HepG2 (cell line): Measurements from ENCODE around the gene HTRA3. TPM values are rescaled to one million over a fixed set of nuclear protein-coding genes. Genes with fewer than 3 reads are reported as not detected.

Source experiments
- ATAC-seq: fragments of 200-7000 bp; cut with Tn5 transposase; 3 replicates; pipeline ENCODE4 v1.9.1; 2020; ENCODE audit warnings: mild to moderate bottlenecking, moderate library complexity
- BruUV-seq: library from RNA; stranded (reverse); fragments of 400-500 nt; replicated peaks from 2 replicates; lab custom pipeline; 2021; lab: Mats Ljungman, UMichigan
- CTCF ChIA-PET: fragments of 300-600 bp; formaldehyde crosslinking; extraction: SDS; loops from one replicate; lab custom pipeline; 2021; ENCODE audit warnings: low total read pairs, inconsistent platforms, low intra/inter-chr PET ratio; lab: Yijun Ruan, JAX
- POLR2A ChIA-PET: fragments of 350-600 bp; sonication (Branson Sonifier 250); formaldehyde crosslinking; loops from one replicate; lab custom pipeline; 2020; ENCODE audit warnings: antibody characterized with exemption, inconsistent platforms; lab: Yijun Ruan, JAX
- DNase-seq: peaks from one replicate; pipeline ENCODE4 v3.0.0-alpha.2; 2015; ENCODE audit warnings: low spot score
- FAIRE-seq: peaks from 3 replicates; lab custom pipeline; 2011; peaks lifted over from hg19 to GRCh38; lab: Jason Lieb, UNC
- H2AFZ ChIP-seq: one replicate; pipeline ENCODE4 v1.6.1; 2011; ENCODE audit warnings: low read length, inconsistent platforms
- H3K27ac ChIP-seq: fragments of 300-600 bp; 3 replicates; pipeline ENCODE4 v1.8.0; 2011; ENCODE audit warnings: mixed run types, mild to moderate bottlenecking, mixed read lengths, low read length, inconsistent platforms; ENCODE audit not compliant: insufficient read depth; ENCODE audit errors: extremely low read length
- H3K27me3 ChIP-seq, 2 experiments: fragments of 200-600 bp in 1 of 2; 2 replicates in 1 of 2; 3 replicates in 1 of 2; pipeline versions ENCODE4 v1.6.0 to v1.8.0; 2011; ENCODE audit warnings: low read length in 2 of 2, mild to moderate bottlenecking in 2 of 2, moderate library complexity in 2 of 2, inconsistent platforms in 1 of 2; ENCODE audit not compliant: insufficient read depth in 2 of 2, control insufficient read depth in 1 of 2
- H3K36me3 ChIP-seq, 2 experiments: fragments of 200-600 bp in 1 of 2; replicated peaks in 1 of 2; 2 replicates in 1 of 2; 3 replicates in 1 of 2; pipeline versions ENCODE4 v1.5.1 to v1.8.0; 2011; ENCODE audit warnings: low read length in 2 of 2, inconsistent platforms in 1 of 2; ENCODE audit not compliant: insufficient read depth in 2 of 2, control insufficient read depth in 1 of 2
- H3K4me1 ChIP-seq: 2 replicates; pipeline ENCODE4 v1.5.1; 2012; ENCODE audit warnings: low read length, inconsistent platforms; ENCODE audit not compliant: insufficient read depth
- H3K4me2 ChIP-seq: 2 replicates; pipeline ENCODE4 v1.6.0; 2011; ENCODE audit warnings: low read depth, low read length, inconsistent platforms
- H3K4me3 ChIP-seq, 3 experiments: fragments of 200-600 bp in 1 of 3; sonication (generic), shearing (Covaris generic) in 1 of 3; replicated peaks in 1 of 3; 2 replicates each; pipeline ENCODE4 v1.5.1; 2011 to 2016; ENCODE audit warnings: low read length in 3 of 3, inconsistent platforms in 2 of 3, low read depth in 2 of 3, mild to moderate bottlenecking in 2 of 3, control low read depth in 1 of 3, mixed read lengths in 1 of 3; ENCODE audit not compliant: insufficient read depth in 1 of 3
- H3K79me2 ChIP-seq: one replicate; pipeline ENCODE4 v1.6.1; 2011; ENCODE audit warnings: low read length, inconsistent platforms; ENCODE audit not compliant: insufficient read depth
- H3K9ac ChIP-seq: 2 replicates; pipeline ENCODE4 v1.6.0; 2011; ENCODE audit warnings: mild to moderate bottlenecking, low read depth, low read length, inconsistent platforms; ENCODE audit not compliant: insufficient read depth
- H3K9me3 ChIP-seq: 2 replicates; pipeline ENCODE4 v1.5.1; 2012; ENCODE audit warnings: mild to moderate bottlenecking, low read length
- H4K20me1 ChIP-seq: 2 replicates; pipeline ENCODE4 v1.6.0; 2011; ENCODE audit warnings: inconsistent platforms, mild to moderate bottlenecking, low read length, moderate library complexity; ENCODE audit not compliant: insufficient read depth
- FOXJ3 ChIP-seq: sonication (generic); formaldehyde crosslinking; IDR thresholded peaks from 2 replicates; pipeline ENCODE4 v1.4.0; 2020; ENCODE audit warnings: missing genetic modification reagents, mild to moderate bottlenecking, borderline replicate concordance
- MAZ ChIP-seq, 2 experiments: sonication (generic) in 1 of 2; formaldehyde crosslinking in 1 of 2; IDR thresholded peaks; 2 replicates each; pipeline versions ENCODE4 v1.5.0 to v1.6.1; 2012 to 2020; ENCODE audit warnings: low read depth in 2 of 2, mild to moderate bottlenecking in 2 of 2, borderline replicate concordance in 1 of 2, improper control_type of control experiment in 1 of 2, low read length in 1 of 2, missing genetic modification reagents in 1 of 2, moderate library complexity in 1 of 2
- NFIB ChIP-seq: sonication (generic); formaldehyde crosslinking; IDR thresholded peaks from 2 replicates; pipeline ENCODE4 v1.9.0; 2021; ENCODE audit warnings: missing genetic modification reagents, mild to moderate bottlenecking, borderline replicate concordance
- NR2C2 ChIP-seq: sonication (generic); formaldehyde crosslinking; IDR thresholded peaks from 2 replicates; pipeline ENCODE4 v1.4.0; 2020; ENCODE audit warnings: missing genetic modification reagents, mild to moderate bottlenecking, moderate library complexity, borderline replicate concordance
- ZNF629 ChIP-seq: sonication (generic); formaldehyde crosslinking; conservative IDR thresholded peaks from 2 replicates; pipeline ENCODE4 v1.5.0; 2020; ENCODE audit warnings: missing genetic modification reagents
- ZNF792 ChIP-seq: IDR thresholded peaks from 2 replicates; pipeline ENCODE4 v1.6.1; 2016
- WGBS: methylation state at CpG from one replicate; pipeline ENCODE4 v1.1.6; 2017; ENCODE audit warnings: low lambda C conversion rate; 5-methylcytosine and 5-hydroxymethylcytosine counted together
- in situ Hi-C: cut with HindIII; loops from 2 replicates; pipeline ENCODE4 v1.10.0; 2017; ENCODE audit warnings: low pct_unique_long_range_greater_than_20kb; ENCODE audit not compliant: extremely low pct_ligation_motif_present
- intact Hi-C: fragments of 100-400 bp; cut with micrococcal nuclease; formaldehyde crosslinking; loops from one replicate; pipeline ENCODE4 v1.10.0; 2022; ENCODE audit not compliant: unreplicated experiment
- polyA plus RNA-seq, 8 experiments: library from polyadenylated mRNA; depleted of rRNA in 3 of 8; stranded (reverse) in 7 of 8; unstranded in 1 of 8; fragments of >200 nt; fragmentation: Illumina TruSeq in 4 of 8; extraction: Trizol in 4 of 8; gene quantifications; 2 replicates each; pipeline versions ENCODE4 v1.2.1 to v1.2.3, GENCODE V29; 2011 to 2016; ENCODE audit warnings: low read depth in 4 of 8, missing spikeins in 1 of 8, mixed read lengths in 1 of 8; ENCODE audit not compliant: insufficient read depth in 1 of 8
- total RNA-seq, 5 experiments: library from RNA; depleted of rRNA; stranded (reverse); fragments of >200 nt; fragmentation: Illumina TruSeq; extraction: Trizol; gene quantifications; 2 replicates each; pipeline ENCODE4 v1.2.3, GENCODE V29; 2016; ENCODE audit warnings: low read depth in 1 of 5
- TF ChIP-seq, protein P1 (sequence below): sonication (generic); formaldehyde crosslinking; IDR thresholded peaks from 2 replicates; pipeline ENCODE4 v1.4.0; 2020; ENCODE audit warnings: missing genetic modification reagents

The HTRA3 gene
- total and polyA plus RNA-seq, 2 of the 13 experiments (the other 11 are each of a cell fraction or from before 2014, with no cell fraction given), result 0.17 TPM; not detected in 1

DNA sequence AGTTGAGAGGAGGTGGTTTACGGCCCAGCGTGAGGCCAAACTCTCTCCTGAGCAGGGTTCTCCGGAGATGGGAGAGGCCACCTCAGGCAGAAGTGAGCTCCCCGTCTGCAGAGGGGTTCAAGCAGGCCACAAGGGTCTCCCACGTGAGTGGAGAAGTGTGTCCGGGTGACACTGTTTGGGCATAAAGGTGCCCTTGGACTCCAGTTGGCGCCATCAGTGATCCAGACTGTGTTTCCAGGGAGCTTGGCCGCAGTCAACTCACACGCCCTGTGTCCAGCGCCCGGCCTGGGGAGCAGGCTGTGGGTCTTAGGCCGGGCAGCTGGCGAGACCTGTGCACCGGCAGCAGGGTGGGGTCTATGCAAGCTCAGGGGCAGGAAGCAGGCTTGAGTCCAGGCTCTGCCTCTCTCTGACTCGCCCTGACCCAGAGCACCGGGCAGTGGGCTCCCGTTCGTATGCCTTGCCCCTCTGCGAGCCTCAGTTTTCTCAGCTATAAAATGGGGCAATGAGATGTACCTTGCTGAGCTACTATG lies 24.6 kb upstream of the HTRA3 start:
- Histone ChIP-seq H3K27me3 (no peaks in the 10 kb centered on the region), H3K4me2 (no peak overlapping the region), H3K9ac (no peak overlapping the region), H3K36me3 (peaks cover 3 to 11% of the 10 kb centered on the region in 2 experiments; a peak in 3 of 5 replicates), H3K9me3 (no peaks in the 10 kb centered on the region), H3K79me2 (no peaks in the 10 kb centered on the region), H2AFZ (no peak overlapping the region), H3K4me3 (no peak overlapping the region), H3K27ac (no peak overlapping the region), H3K4me1 (peaks cover 37% of the 10 kb centered on the region), H4K20me1 (peaks cover 3% of the 10 kb centered on the region; the same call in 1 of the 2 replicates)
- 83% methylated on average over 15 of the region's 19 CpGs for WGBS
- CTCF ChIA-PET, result no interaction called here
- FAIRE-seq (no peak), ATAC-seq (no peak), DNase-seq (no peak)
- POLR2A ChIA-PET, result no interaction called here
- BruUV-seq, result no TSS peak
- intact Hi-C loops, result loop anchor here (5.0 kb wide), 1 partner anchor 53 kb away; no protein-coding TSS in a partner anchor
- in situ Hi-C loops, result loop anchor here (5.0 kb wide), 1 partner anchor 157 kb away; no protein-coding TSS in a partner anchor
- TF ChIP-seq ZNF629 (CRISPR knock-in tag), result peak; percentile 46; the same call in 1 of the 2 replicates
- TF ChIP-seq FOXJ3 (CRISPR knock-in tag), result no peak
- no peak for TF ChIP-seq MAZ (IDR thresholded peaks at IDR 0.05; ENCODE audit: borderline replicate concordance, low read depth, low read length)
- no peak for TF ChIP-seq MAZ (CRISPR knock-in tag; IDR thresholded peaks at IDR 0.05; ENCODE audit: low read depth)
- TF ChIP-seq NR2C2, result no peak

DNA sequence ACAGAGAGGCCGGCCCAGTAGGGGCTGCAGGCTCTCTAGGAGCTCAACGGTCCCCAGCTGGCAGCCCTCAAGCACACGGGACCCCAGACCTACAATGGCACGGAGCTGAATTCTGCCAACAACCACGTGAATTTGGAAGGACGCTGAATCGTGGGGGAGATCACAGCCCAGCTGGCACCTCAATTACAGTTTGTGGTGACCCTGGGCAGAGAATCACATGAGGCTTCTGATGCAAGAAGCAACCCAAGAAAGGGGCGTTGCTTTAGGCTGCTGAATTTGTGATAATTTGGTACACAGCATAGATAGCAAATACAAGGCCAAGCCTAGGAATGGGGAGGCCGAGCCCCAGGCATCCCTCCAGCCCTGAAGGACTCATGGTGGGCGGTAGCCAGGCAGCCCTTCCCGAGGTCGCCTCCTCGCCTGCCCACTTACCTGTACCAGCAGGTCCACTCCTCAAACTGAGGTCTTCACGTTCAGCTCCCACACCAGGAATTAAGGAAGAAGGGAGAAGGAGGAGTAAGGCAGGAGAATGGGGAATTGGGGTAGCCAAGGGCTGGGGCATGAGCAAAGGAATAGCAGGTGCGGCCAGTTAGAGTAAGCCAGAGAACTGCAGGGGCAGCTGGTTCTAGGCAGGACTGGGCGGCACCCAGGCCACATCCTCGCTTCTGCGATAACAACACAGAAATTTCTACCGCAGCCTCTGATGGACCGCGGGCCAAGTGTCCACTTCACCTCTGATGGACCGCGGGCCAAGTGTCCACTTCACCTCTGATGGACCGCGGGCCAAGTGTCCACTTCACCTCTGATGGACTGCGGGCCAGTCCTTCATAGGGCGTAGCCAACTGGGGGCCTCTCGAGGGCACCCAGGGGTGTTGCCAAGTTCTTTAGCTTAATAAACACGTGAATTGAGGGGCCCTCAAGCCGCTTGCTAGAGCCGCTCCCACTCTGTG lies 23.4 kb upstream of the HTRA3 start:
- Histone ChIP-seq H3K36me3 (peaks cover 0 to 7% of the 10 kb centered on the region in 2 experiments; a peak in 1 of 5 replicates), H3K27me3 (0 out of 5 replicates have a peak, but pooled peaks cover 0 to 3% of the 10 kb centered on the region in 2 experiments), H3K4me2 (peak overlapping the region; percentile 87), H3K27ac (no peak overlapping the region), H2AFZ (no peak overlapping the region), H3K79me2 (no peaks in the 10 kb centered on the region), H3K9me3 (no peaks in the 10 kb centered on the region), H4K20me1 (peaks cover 6% of the 10 kb centered on the region; the same call in 1 of the 2 replicates), H3K4me3 (0 out of 6 replicates have a peak overlapping the region, but pooled peaks of 1 of the 3 experiments have one; percentile 54), H3K4me1 (peaks cover 37% of the 10 kb centered on the region), H3K9ac (no peak overlapping the region)
- no peak for DNase-seq
- in situ Hi-C loops (no loop called here), intact Hi-C loops (no loop called here)
- CTCF ChIA-PET, result no interaction called here
- TF ChIP-seq NFIB (CRISPR knock-in tag) (no peak), ZNF792 (CRISPR knock-in tag) (no peak)
- TF ChIP-seq, protein P1, sequence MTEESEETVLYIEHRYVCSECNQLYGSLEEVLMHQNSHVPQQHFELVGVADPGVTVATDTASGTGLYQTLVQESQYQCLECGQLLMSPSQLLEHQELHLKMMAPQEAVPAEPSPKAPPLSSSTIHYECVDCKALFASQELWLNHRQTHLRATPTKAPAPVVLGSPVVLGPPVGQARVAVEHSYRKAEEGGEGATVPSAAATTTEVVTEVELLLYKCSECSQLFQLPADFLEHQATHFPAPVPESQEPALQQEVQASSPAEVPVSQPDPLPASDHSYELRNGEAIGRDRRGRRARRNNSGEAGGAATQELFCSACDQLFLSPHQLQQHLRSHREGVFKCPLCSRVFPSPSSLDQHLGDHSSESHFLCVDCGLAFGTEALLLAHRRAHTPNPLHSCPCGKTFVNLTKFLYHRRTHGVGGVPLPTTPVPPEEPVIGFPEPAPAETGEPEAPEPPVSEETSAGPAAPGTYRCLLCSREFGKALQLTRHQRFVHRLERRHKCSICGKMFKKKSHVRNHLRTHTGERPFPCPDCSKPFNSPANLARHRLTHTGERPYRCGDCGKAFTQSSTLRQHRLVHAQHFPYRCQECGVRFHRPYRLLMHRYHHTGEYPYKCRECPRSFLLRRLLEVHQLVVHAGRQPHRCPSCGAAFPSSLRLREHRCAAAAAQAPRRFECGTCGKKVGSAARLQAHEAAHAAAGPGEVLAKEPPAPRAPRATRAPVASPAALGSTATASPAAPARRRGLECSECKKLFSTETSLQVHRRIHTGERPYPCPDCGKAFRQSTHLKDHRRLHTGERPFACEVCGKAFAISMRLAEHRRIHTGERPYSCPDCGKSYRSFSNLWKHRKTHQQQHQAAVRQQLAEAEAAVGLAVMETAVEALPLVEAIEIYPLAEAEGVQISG (CRISPR knock-in tag), result no peak
- 68% methylated on average over 14 of the region's 31 CpGs for WGBS
- no peak for FAIRE-seq
- BruUV-seq, result no TSS peak
- POLR2A ChIA-PET, result no interaction called here
- no peak for ATAC-seq
